ENCODE measurements around the gene PRSS56.
"Not testable (repeated sequence)": the region's sequence is repeated elsewhere in the genome, so short reads cannot be mapped to it uniquely, and the experiment has no call there.

Gene PRSS56

GRCh38 chr2:232529806-232530547 lies 9.8 kb downstream of the PRSS56 start:
- TF ChIP-seq ZFX (IDR thresholded peaks at IDR 0.05; ENCODE audit: borderline replicate concordance) (no peak), CTCF (IDR thresholded peaks at IDR 0.05) (no peak)
- no peak overlapping the region for H3K27ac ChIP-seq

GRCh38 chr2:232530626-232531260 lies 10.6 kb downstream of the PRSS56 start:
- TF ChIP-seq ZFX (IDR thresholded peaks at IDR 0.05; ENCODE audit: borderline replicate concordance) (no peak), CTCF (IDR thresholded peaks at IDR 0.05) (no peak)

GRCh38 chr2:232532419-232532818 lies 12.2 kb downstream of the PRSS56 start:
- no peak for TF ChIP-seq CTCF (IDR thresholded peaks at IDR 0.05)
- no peak for TF ChIP-seq ZFX (IDR thresholded peaks at IDR 0.05; ENCODE audit: borderline replicate concordance)
- no peak overlapping the region for H3K27ac ChIP-seq

More at GRCh38 chr2:232530626-232531260, 10.6 kb downstream of the PRSS56 start:
- no peak overlapping the region for H3K27ac ChIP-seq

- H3K27ac ChIP-seq: not testable (repeated sequence)
These were observed 12.6 kb downstream of the PRSS56 start for GRCh38 chr2:232532821-232533220.

- TF ChIP-seq CTCF (IDR thresholded peaks at IDR 0.05): no peak
- no peak for TF ChIP-seq ZFX (IDR thresholded peaks at IDR 0.05; ENCODE audit: borderline replicate concordance)
- no peak overlapping the region for H3K27ac ChIP-seq
These were observed 13.9 kb downstream of the PRSS56 start for GRCh38 chr2:232533944-232534710.

GRCh38 chr2:232534940-232535651 lies 14.9 kb downstream of the PRSS56 start:
- H3K27ac ChIP-seq: no peak overlapping the region
- TF ChIP-seq ZFX (IDR thresholded peaks at IDR 0.05; ENCODE audit: borderline replicate concordance): no peak
- no peak for TF ChIP-seq CTCF (IDR thresholded peaks at IDR 0.05)

GRCh38 chr2:232535761-232536530 lies 15.8 kb downstream of the PRSS56 start:
- H3K27ac ChIP-seq: no peak overlapping the region
- no peak for TF ChIP-seq ZFX (IDR thresholded peaks at IDR 0.05; ENCODE audit: borderline replicate concordance)
- no peak for TF ChIP-seq CTCF (IDR thresholded peaks at IDR 0.05)
